Activated CD8-positive, alpha-beta memory T cell treated with anti-CD3 and anti-CD28 coated beads, Interleukin-2, amount 50 U/mL, for 1 hour (primary cell): ENCODE results near the gene AARS1.
"Not testable (repeated sequence)": the region's sequence is repeated elsewhere in the genome, so short reads cannot be mapped to it uniquely, and the experiment has no call there.

Experiments
- DNase-seq: peaks from one replicate; pipeline ENCODE4 v3.0.0-alpha.2; 2020; ENCODE audit errors: extremely low read depth

Gene AARS1

GRCh38 chr16:70224645-70225044 lies 64.7 kb downstream of the AARS1 start:
- not testable (repeated sequence) for DNase-seq

- not testable (repeated sequence) for DNase-seq
Observed at GRCh38 chr16:70223971-70224513, 65.3 kb downstream of the AARS1 start.

- not testable (repeated sequence) for DNase-seq
Observed at GRCh38 chr16:70223216-70223615, 66.1 kb downstream of the AARS1 start.

- DNase-seq, result not testable (repeated sequence)
Observed at GRCh38 chr16:70222574-70222973, 66.7 kb downstream of the AARS1 start.

- DNase-seq, result not testable (repeated sequence)
Observed at GRCh38 chr16:70218586-70218985, 70.7 kb downstream of the AARS1 start.

- not testable (repeated sequence) for DNase-seq
Observed at GRCh38 chr16:70206382-70206781, 82.9 kb downstream of the AARS1 start.

GRCh38 chr16:70204668-70205405 lies 84.5 kb downstream of the AARS1 start:
- DNase-seq, result not testable (repeated sequence)

GRCh38 chr16:70204010-70204409 lies 85.3 kb downstream of the AARS1 start:
- not testable (repeated sequence) for DNase-seq

GRCh38 chr16:70203508-70203907 lies 85.8 kb downstream of the AARS1 start:
- DNase-seq, result not testable (repeated sequence)
